ENCODE results near the gene ATP5ME. TPM values are rescaled to one million over a fixed set of nuclear protein-coding genes. Genes with fewer than 3 reads are reported as not detected.
"Not testable (repeated sequence)": the region's sequence is repeated elsewhere in the genome, so short reads cannot be mapped to it uniquely, and the experiment has no call there.

The ATP5ME gene
- total RNA-seq, 1 donor from 2014 or later, result 203 TPM

- DNase-seq (ENCODE audit: low spot score) (no peak), ATAC-seq (no peak)
Measured at GRCh38 chr4:637536-638280, 36.4 kb downstream of the ATP5ME start.

- DNase-seq (ENCODE audit: low spot score) (no peak), ATAC-seq (no peak)
Measured at GRCh38 chr4:636628-637159, 37.4 kb downstream of the ATP5ME start.

GRCh38 chr4:635851-636627 is 38.0 kb downstream of the ATP5ME start:
- ATAC-seq (no peak), DNase-seq (ENCODE audit: low spot score) (no peak)

- not testable (repeated sequence) for ATAC-seq; DNase-seq (ENCODE audit: low spot score)
Measured at GRCh38 chr4:635066-635835, 38.8 kb downstream of the ATP5ME start.

- ATAC-seq (no peak), DNase-seq (ENCODE audit: low spot score) (no peak)
Measured at GRCh38 chr4:634599-634985, 39.5 kb downstream of the ATP5ME start.

- no peak for DNase-seq (ENCODE audit: low spot score)
- ATAC-seq, result no peak
Measured at GRCh38 chr4:633976-634598, 40.0 kb downstream of the ATP5ME start.

- no peak for ATAC-seq
- no peak for DNase-seq (ENCODE audit: low spot score)
Measured at GRCh38 chr4:633406-633805, 40.7 kb downstream of the ATP5ME start.

- ATAC-seq, result no peak
- no peak for DNase-seq (ENCODE audit: low spot score)
Measured at GRCh38 chr4:632926-633325, 41.1 kb downstream of the ATP5ME start.

- DNase-seq (ENCODE audit: low spot score) (no peak), ATAC-seq (no peak)
Measured at GRCh38 chr4:632196-632790, 41.8 kb downstream of the ATP5ME start.

- DNase-seq (ENCODE audit: low spot score) (no peak), ATAC-seq (no peak)
Measured at GRCh38 chr4:630656-631055, 43.4 kb downstream of the ATP5ME start.

GRCh38 chr4:629915-630641 is 44.0 kb downstream of the ATP5ME start:
- DNase-seq (ENCODE audit: low spot score), result no peak
- no peak for ATAC-seq

- ATAC-seq (no peak), DNase-seq (ENCODE audit: low spot score) (no peak)
Measured at GRCh38 chr4:629636-629914, 44.5 kb downstream of the ATP5ME start.

- ATAC-seq, result no peak
- DNase-seq (ENCODE audit: low spot score), result no peak
Measured at GRCh38 chr4:628821-629635, 45.0 kb downstream of the ATP5ME start.

GRCh38 chr4:628311-628741 is 45.8 kb downstream of the ATP5ME start:
- DNase-seq (ENCODE audit: low spot score) (no peak), ATAC-seq (no peak)

GRCh38 chr4:627347-628125 is 46.5 kb downstream of the ATP5ME start:
- no peak for ATAC-seq
- DNase-seq (ENCODE audit: low spot score), result no peak

- ATAC-seq (no peak), DNase-seq (ENCODE audit: low spot score) (no peak)
Measured at GRCh38 chr4:626201-627091, 47.6 kb downstream of the ATP5ME start.

- ATAC-seq, result no peak
Measured at GRCh38 chr4:625631-626161, 48.4 kb downstream of the ATP5ME start.

More at GRCh38 chr4:625631-626161, 48.4 kb downstream of the ATP5ME start:
- DNase-seq (ENCODE audit: low spot score), result no peak

All from left lobe of liver (tissue), 2 donors.